Caki2 (cell line): ENCODE data around the gene CA11. TPM values are rescaled to one million over a fixed set of nuclear protein-coding genes. Genes with fewer than 3 reads are reported as not detected.
"Not testable (repeated sequence)": the region's sequence is repeated elsewhere in the genome, so short reads cannot be mapped to it uniquely, and the experiment has no call there.

Source experiments
- DNase-seq: peaks from one replicate; pipeline ENCODE4 v3.0.0-alpha.2; 2015; ENCODE audit warnings: low read depth
- in situ Hi-C: cut with HindIII; loops from 2 replicates; pipeline ENCODE4 v1.10.0; 2016; ENCODE audit warnings: low sequenced_read_pairs, low pct_unique_long_range_greater_than_20kb, mixed read lengths
- total RNA-seq: library from RNA; depleted of rRNA; stranded (reverse); fragments of >200 nt; shearing (Covaris generic); gene quantifications from 2 replicates; pipeline ENCODE4 v1.2.3, GENCODE V29; 2014; ENCODE audit warnings: low replicate concordance

CA11 gene
- total RNA-seq, 1 experiment from 2014 or later: 2.2 TPM

DNA sequence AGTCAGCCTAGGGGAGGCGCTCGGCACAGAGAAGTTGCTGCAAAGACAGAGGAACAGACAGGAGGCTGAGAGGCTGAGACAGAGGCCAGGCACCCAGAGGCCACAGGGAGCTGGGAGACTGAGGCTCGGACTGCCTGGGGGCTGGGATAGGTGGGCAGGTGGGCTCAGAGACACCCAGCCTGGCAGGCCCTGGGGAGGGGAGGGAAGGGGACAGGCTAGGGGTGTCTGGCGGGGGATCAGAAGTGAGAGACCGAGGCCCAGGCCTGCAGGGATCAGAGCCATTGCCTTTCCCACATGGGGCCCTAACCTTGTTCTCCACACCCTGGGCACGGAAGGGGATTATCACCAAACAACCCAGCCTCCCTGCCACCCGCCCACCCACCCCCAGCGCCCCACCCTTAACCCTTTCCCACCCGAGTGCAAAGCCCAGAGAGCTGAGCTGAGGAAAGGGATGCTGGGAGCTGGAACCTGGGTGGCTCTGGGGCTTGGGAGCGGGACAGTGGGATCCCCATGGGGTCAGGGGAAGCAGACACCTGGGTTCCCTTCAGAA lies 25.5 kb upstream of the CA11 start:
- no peak for DNase-seq
- in situ Hi-C loops: no loop called here

GRCh38 chr19:48670699-48671445 lies 24.9 kb upstream of the CA11 start:
- DNase-seq: no peak
- in situ Hi-C loops: no loop called here

GRCh38 chr19:48669903-48670668 lies 24.1 kb upstream of the CA11 start:
- in situ Hi-C loops: no loop called here
- DNase-seq: no peak

DNA sequence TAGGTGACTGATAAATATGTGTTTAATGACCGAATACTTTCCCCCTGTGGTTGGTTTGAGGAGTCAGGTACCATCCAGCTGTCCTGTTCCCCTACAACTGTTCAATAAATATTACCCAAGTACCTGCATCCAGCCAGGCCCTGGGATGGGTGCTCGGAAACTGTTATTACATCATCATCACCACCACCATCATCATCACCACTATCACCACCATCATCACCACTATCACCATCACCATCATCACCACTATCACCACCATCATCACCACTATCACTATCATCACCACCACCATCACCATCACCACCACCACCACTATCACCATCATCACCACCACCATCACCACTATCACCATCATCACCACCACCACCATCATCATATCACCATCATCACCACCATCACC lies 22.8 kb upstream of the CA11 start:
- in situ Hi-C loops: no loop called here
- DNase-seq: no peak

DNA sequence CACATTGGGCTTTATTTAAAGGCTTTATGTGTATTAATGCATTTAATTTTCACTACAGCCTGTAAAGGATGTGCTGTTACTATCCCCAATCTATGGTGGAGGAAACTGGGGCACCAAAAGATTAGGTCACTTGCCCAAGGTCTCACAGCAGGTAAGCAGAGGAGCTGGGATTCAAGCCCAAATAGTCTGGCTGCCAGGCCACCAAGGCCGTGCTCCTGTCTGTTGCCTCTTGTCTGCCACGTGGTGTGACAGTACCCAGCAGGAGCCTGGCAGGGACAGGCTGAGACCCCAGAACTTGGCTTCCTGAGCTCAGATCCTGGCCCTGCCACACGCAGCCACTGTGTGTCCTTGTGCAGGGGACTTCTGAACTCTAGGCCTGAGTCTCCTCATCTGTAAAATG lies 22.3 kb upstream of the CA11 start:
- no peak for DNase-seq
- in situ Hi-C loops: no loop called here

DNA sequence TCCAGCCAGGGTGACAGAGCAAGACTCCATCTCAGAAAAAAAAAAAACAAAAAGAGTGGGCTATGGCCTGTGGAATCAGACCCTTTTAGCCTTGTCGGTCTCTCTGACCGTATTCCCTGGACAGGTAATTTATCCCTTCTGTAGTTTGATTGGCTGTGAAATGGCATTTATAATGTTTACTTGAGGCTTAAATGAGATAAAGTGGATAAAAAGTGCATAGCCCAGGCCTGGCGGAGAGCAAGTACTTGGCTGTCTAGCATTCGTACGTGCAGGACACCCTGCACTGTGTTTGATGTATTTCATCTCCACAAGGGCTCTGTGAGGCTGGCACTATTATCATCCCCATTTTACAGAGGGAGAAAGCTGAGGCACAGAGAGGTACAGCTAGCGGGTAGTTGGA lies 19.8 kb upstream of the CA11 start:
- DNase-seq: no peak
- in situ Hi-C loops: no loop called here

DNA sequence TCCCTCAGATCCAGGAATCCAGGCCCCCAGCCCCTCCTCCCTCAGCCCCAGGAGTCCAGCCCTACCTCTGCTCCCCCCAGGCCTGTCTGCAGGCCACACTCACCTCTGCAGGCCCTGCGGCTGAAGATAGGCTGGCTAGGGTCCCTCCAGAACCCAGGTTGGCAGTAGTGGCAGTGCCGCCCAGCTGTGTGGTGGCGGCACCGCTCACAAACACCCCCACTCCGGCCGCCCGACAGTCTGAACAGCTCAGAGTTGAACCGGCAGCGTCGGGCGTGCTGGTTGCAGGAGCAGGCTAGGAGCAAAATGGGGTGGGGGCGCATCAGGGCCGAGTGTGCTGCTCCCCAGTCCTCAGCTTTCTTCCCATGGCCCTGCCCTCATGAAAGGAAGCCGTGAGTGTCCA lies 18.5 kb upstream of the CA11 start:
- DNase-seq: no peak
- in situ Hi-C loops: no loop called here

- in situ Hi-C loops: no loop called here
- no peak for DNase-seq
Observed at GRCh38 chr19:48663667-48664066, 17.7 kb upstream of the CA11 start.

GRCh38 chr19:48661711-48662090 lies 15.7 kb upstream of the CA11 start:
- in situ Hi-C loops: no loop called here
- no peak for DNase-seq

DNA sequence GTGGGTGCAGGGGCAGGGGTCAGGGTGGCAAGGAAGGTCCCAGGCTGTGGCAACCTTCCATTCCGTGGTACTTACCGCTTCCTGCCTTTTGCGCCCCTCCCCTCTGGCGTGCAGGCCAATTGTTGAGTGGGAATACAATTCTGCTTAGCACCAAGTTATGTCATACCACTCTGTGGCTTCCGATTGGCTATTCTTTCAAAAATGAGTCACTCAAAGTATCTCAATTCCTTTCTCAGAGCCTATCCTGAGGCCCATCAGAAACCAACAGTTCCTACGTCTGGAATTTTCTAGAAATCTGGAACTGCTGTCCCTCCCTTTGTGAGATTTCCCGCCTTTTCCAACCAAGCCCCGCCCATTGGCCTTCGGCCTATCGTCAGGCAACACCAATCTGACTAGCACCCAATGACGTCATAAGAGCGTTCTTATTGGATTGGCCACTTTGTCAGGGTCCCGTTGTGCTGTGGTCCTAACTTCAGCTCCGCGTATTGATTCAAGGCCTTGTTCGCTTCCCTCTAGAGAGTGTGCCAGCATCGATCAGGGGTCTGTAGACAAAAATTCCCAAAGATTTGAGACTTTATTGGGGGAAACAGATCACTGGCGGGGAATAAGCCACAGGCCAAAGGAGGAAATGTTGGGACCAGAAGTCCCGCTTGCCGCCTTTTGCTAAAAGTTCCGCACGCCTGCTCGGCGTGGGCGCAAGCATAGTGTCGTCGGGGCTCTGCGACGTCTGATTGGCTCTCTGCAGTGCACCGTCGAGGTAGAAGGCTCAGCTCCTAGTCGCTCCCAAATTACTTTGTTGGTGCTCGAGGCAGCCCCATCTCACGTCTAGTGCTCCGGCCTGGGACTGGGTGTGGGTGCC lies 15.1 kb upstream of the CA11 start:
- DNase-seq: peak; percentile 95
- in situ Hi-C loops: no loop called here

DNA sequence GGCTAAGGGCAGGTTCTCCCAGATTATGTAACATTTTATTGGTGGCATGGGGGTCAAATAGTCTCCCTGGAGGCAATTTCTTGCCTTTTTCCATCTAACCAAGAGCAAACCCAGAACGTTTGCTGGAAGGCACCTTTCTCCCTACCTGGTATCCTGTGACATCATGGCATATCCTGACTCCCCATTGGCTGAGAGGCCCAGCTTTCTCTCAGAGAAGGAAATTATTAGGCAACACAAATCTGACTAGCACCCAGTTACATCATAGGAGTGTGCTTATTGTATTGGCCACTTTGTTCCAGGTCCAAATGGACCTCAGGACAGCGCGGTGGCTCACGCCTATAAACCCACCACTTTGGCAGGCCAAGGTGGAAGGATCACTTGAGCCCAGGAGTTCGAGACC lies 13.8 kb upstream of the CA11 start:
- DNase-seq: no peak
- in situ Hi-C loops: no loop called here

GRCh38 chr19:48658483-48658882 lies 12.5 kb upstream of the CA11 start:
- DNase-seq: no peak
- in situ Hi-C loops: no loop called here

DNA sequence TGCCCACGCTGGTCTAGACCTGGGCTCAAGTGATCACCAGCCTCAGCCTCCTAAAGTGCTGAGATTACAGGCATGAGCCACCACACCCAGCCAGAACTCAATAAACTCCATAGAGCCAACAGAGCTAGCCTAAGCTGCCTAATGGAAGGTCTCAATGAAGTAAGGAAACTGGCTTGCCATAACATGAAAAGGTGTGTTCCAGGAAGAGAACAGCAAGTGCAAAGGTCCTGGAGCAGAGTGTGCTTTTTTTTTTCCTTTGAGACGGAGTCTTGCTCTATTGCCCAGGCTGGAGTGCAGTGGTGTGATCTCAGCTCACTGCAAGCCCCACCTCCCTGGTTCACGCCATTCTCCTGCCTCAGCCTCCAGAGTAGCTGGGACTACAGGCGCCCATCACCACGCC lies 11.8 kb upstream of the CA11 start:
- in situ Hi-C loops, DNase-seq: not testable (repeated sequence)

DNA sequence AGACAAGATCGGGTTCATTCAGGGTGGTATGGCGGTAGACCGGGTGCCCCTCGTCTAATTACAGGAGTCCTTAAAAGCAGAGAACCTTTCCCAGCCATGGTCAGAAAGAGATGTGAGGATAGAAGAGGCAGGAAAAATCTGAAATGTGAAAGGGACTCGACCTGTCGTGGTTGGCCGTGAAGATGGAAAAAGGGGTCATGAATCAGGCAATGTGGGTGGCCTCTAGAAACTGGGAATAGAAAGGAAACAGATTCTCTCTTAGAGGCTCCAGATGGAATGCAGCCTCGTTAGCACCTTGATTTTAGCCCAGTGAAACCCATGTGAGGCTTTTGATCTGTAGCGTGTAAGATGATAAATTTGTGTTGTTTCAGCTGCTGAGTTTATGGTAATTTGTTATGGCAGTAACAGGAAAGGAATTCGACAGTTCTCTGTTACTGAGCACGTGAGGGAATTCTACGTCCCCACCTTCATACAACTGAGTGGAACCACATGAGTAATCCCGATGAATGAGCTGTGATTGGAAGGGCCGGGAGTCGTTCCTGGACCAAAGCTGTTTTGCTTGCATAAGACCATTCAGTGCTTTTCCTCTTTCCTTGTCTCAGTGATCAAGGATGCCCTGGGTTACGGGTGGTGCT lies 11.0 kb upstream of the CA11 start:
- in situ Hi-C loops: no loop called here
- peak; percentile 95 for DNase-seq

DNA sequence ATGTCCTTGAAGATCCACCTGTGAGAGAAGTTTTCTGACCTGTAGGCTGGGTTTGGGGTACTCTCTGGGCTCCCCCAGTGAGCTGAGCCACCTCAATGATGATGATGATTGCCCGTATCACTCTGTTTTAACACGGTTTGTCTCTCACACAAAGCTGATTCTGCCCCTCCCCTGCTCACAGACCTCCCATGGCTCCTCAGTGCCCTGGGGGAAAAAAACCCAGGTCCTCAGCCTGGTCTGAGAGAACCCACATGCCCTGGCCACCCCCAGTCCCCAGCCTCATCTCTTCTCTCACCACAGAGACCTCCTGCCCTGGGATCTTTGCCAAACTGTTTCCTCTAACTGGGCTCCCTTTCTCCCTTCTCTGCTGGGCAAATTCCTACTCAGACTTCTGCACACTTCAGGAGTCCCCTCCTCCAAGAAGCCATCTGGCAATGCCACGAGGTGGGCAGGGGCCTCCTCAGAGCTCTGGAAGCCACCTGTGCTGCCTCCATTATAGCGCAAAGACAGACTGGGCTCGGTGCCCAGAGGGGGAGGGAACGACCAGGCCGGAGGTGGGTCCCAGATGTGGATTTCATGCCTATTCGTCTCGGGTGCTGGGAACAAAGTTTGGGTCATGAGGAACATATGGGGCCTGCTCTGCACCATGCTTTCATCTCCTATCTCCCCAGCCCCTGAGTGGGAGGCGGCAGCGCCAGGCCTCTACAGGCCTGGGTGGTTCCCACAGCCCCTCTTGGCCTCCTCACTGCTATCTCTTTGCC lies 8.5 kb upstream of the CA11 start:
- in situ Hi-C loops: no loop called here
- DNase-seq: no peak

GRCh38 chr19:48651683-48652048 lies 5.7 kb upstream of the CA11 start:
- no peak for DNase-seq
- in situ Hi-C loops: no loop called here

DNA sequence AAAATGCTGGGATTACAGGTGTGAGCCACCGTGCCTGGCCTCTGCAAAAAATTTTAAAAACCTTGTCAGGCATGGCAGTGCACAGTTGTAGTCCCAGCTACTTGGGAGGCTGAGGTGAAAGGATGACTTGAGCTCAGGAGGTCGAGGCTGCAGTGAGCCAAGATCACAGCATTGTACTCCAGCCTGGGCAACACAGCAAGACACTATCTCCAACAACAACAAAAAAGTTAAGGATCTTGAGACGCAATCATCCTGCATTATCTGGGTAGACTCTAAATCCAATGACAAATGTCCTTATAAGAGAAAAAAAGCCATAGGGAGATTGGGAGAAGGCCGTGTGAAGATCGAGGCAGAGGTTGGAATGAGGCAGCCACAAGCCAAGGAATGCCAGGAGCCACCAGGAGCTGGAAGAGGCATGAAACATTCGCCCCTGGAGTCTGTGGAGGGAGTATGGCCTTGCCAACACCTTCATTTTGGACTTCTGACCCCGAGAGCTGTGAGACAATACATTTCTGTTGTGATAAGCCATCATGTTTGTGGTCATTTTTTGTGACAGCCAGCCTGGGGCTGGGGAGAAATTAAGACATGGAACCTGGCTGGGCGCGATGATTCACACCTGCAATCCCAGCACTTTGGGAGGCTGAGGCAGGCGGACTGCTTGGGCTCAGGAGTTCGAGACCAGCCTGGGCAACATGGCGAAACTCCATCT lies 5.1 kb upstream of the CA11 start:
- DNase-seq: no peak
- in situ Hi-C loops: no loop called here
